ENCODE measurements around the gene NDUFA6.
"Not testable (repeated sequence)": the region's sequence is repeated elsewhere in the genome, so short reads cannot be mapped to it uniquely, and the experiment has no call there.

DNA sequence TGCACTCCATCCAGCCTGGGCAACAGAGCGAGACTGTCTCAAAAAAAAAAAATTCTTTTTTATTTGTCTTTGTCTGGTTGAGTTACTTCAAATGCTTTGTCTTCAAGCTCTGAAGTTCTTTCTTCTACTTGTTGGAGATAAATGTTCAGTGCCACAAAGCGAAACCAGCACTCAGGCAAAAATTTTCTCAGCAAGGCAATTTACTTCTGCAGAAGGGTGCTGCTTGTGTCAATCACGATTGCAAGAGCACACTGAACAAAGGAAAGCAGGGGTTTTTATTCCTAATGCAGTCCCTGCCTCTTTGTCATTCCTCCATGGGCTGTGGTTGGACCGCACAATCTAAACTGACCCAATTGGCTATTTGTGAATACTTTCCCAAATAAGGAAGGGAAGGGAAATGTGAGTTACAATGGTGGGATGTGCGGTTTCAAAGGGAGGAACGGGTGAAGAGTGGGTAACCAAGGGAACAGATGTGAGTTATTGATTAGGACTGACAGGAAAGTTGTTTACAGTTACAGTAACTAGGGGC lies 13.8 kb upstream of the NDUFA6 start:
- not testable (repeated sequence) for TF ChIP-seq ZFX (IDR thresholded peaks at IDR 0.05); YY1 (IDR thresholded peaks at IDR 0.05; ENCODE audit: extremely low read depth, insufficient replicate concordance, low read depth, low read length); POLR2A (IDR thresholded peaks at IDR 0.05; ENCODE audit: borderline replicate concordance, extremely low read depth, insufficient read depth, insufficient read length); REST (IDR thresholded peaks at IDR 0.05; ENCODE audit: low read depth); CEBPB (IDR thresholded peaks at IDR 0.05; ENCODE audit: low read depth); EZH2 (IDR thresholded peaks at IDR 0.05); POLR2AphosphoS5 (IDR thresholded peaks at IDR 0.05; ENCODE audit: low read depth, low read length); ATF3 (IDR thresholded peaks at IDR 0.05); EZH2phosphoT487 (IDR thresholded peaks at IDR 0.05; ENCODE audit: borderline replicate concordance)
- TF ChIP-seq, protein P1, sequence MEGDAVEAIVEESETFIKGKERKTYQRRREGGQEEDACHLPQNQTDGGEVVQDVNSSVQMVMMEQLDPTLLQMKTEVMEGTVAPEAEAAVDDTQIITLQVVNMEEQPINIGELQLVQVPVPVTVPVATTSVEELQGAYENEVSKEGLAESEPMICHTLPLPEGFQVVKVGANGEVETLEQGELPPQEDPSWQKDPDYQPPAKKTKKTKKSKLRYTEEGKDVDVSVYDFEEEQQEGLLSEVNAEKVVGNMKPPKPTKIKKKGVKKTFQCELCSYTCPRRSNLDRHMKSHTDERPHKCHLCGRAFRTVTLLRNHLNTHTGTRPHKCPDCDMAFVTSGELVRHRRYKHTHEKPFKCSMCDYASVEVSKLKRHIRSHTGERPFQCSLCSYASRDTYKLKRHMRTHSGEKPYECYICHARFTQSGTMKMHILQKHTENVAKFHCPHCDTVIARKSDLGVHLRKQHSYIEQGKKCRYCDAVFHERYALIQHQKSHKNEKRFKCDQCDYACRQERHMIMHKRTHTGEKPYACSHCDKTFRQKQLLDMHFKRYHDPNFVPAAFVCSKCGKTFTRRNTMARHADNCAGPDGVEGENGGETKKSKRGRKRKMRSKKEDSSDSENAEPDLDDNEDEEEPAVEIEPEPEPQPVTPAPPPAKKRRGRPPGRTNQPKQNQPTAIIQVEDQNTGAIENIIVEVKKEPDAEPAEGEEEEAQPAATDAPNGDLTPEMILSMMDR (IDR thresholded peaks at IDR 0.05 in 2 of 3, conservative IDR thresholded peaks at IDR 0.05 in 1 of 3; ENCODE audit: borderline replicate concordance in 1 of 3, insufficient read depth in 1 of 3, low read depth in 2 of 3, low read length in 2 of 3) = not testable (repeated sequence)
- TF ChIP-seq, protein P2, sequence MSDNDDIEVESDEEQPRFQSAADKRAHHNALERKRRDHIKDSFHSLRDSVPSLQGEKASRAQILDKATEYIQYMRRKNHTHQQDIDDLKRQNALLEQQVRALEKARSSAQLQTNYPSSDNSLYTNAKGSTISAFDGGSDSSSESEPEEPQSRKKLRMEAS (IDR thresholded peaks at IDR 0.05) = not testable (repeated sequence)
